Measurements from ENCODE around the gene KCNA5.

Gene KCNA5

GRCh38 chr12:5043589-5044419 is at the start of gene KCNA5:
Gene KCNA5, plus strand, starts transcription at chr12:5043879. Its CDS starts 269 bp downstream, at chr12:5044148.
- FAIRE-seq, result no peak
- no peak for DNase-seq (ENCODE audit: insufficient read length, low spot score)
- TF ChIP-seq POLR2A (IDR thresholded peaks at IDR 0.05; ENCODE audit: low read depth, low read length), result no peak

- DNase-seq (ENCODE audit: insufficient read length, low spot score) (no peak), FAIRE-seq (no peak)
- TF ChIP-seq POLR2A (IDR thresholded peaks at IDR 0.05; ENCODE audit: low read depth, low read length), result no peak
These were observed 49.1 kb upstream of the KCNA5 start for GRCh38 chr12:4994622-4995021.

DNA sequence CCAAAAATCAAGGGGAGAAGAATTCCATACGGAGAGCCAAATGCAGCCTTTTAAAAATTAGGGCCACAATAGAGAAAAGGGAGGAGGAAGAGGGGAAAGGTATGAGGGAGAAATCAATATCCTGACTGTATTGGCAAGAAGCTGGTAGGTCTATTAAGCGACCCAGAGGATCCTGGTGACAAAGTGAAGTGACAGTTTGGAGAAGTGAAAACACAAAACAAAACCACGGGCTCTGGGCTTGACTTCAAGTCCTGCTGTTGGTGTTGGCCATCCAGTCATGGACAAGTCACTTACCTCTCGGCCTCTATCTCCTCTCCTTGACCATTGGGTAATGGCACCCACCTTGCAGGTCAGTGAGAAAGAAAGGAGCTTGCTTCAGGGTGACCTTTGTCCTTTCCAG is 47.0 kb upstream of the KCNA5 start:
- no peak for TF ChIP-seq POLR2A (IDR thresholded peaks at IDR 0.05; ENCODE audit: low read depth, low read length)
- DNase-seq (ENCODE audit: insufficient read length, low spot score) (no peak), FAIRE-seq (no peak)

DNA sequence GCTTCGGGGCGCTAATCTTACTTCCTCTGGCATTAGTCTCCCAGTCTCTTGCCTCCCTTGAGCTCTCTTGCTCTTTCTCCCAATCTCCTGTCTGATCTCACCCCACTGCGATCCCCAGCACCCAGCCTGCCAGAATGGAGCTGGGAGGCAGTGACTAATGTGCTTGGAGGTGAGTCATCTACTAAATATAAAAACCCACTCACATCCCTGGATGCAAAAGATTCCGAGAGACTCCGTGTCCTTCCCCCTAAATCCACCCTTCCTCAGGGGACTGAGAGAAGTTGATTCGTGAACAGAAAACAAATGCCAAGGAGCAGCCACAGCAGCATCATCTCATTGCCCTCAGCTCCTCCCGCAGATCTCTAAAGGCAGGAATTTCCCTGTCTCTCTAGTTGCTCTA is 45.7 kb upstream of the KCNA5 start:
- DNase-seq (ENCODE audit: insufficient read length, low spot score) (peak; percentile 74), FAIRE-seq (no peak)
- TF ChIP-seq POLR2A (IDR thresholded peaks at IDR 0.05; ENCODE audit: low read depth, low read length), result no peak

- TF ChIP-seq POLR2A (IDR thresholded peaks at IDR 0.05; ENCODE audit: low read depth, low read length), result no peak
These were observed 43.5 kb upstream of the KCNA5 start for GRCh38 chr12:5000204-5000603.

DNA sequence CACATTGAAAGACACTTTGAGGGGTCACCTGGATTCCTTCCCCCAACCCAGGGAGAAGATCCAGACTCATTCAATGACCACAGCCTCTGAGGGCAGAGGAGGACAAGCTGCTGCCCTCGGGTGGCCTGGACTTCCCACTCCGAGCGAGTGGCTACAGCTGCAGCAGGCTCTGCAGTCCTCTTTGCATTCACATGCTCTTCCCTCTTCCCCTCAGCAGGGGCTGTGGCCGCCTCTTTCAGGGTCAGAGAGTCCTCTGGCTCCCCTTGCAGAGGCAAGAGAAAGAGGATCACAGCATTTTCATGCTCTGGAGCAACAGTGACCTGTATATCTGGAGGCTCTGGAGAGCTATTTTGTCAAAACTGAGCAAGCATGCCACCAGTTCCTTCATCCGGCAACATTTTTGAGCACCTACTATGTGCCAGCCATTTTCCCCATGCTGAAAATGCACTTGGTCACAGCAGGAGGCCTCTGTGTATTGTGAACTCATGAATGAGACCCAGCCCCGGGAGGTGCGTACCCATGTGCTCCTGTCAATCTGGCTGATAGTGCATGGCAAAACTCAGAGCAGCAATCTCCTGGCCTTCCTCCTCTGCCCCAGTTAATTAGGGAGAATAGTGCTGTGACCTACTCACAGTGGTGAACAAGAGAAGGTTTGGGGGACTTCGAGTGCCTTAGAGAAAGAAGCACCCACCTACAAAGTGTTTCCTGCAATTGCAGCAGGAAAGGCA is 42.9 kb upstream of the KCNA5 start:
- no peak for TF ChIP-seq POLR2A (IDR thresholded peaks at IDR 0.05; ENCODE audit: low read depth, low read length)
- no peak for FAIRE-seq
- no peak for DNase-seq (ENCODE audit: insufficient read length, low spot score)

More at GRCh38 chr12:5000204-5000603, 43.5 kb upstream of the KCNA5 start:
- FAIRE-seq, result no peak
- no peak for DNase-seq (ENCODE audit: insufficient read length, low spot score)

DNA sequence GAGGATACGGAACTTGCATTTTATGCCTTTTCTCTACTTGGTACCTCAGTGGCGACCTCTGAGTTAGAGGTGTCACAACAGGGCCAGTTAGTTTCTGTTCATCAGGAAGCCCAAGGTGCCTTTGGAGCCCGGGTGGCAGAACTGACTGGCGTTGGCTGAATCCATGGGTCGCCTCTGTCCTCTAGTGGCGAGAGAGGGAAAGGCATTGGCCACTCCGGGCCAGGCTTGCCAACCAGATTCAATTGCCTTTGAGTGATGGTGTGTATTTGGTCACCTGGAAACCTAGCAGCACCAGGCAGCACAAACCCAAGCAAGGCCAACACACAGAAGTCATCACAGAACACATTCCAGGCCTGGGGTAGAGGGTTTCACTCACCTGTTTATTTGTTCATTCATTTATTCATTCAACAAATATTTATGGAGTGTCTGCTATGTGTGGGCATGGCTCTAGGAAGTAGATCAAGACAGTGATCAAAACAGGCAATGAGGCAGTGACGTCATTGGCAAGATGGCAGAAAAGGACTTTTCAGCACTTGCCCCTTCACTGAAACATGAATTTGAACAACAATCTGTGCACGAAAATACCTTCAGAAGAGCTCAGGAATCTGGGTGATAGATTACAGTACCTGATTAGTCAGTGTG is 40.5 kb upstream of the KCNA5 start:
- DNase-seq (ENCODE audit: insufficient read length, low spot score) (peak; percentile 56), FAIRE-seq (no peak)
- no peak for TF ChIP-seq POLR2A (IDR thresholded peaks at IDR 0.05; ENCODE audit: low read depth, low read length)

DNA sequence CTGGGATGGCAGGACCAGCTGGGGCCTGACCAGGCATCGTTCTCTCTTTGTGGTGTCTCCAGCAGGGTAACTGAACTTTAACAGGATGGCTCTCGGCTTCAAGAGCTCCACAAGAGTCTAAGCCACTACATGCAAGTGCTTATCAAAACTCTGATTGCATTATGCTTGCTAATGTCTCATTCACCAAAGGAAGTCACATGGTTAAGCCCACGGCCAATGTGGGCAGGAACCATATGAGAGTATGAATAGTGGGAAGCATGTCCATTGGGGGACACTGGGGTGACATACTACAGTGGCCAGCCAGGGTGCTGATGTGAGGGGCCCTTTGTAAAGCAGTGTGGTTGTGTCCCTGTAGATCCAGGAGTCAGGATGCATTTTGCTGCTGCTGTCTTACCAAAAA is 35.0 kb upstream of the KCNA5 start:
- FAIRE-seq (no peak), DNase-seq (ENCODE audit: insufficient read length, low spot score) (no peak)
- no peak for TF ChIP-seq POLR2A (IDR thresholded peaks at IDR 0.05; ENCODE audit: low read depth, low read length)

DNA sequence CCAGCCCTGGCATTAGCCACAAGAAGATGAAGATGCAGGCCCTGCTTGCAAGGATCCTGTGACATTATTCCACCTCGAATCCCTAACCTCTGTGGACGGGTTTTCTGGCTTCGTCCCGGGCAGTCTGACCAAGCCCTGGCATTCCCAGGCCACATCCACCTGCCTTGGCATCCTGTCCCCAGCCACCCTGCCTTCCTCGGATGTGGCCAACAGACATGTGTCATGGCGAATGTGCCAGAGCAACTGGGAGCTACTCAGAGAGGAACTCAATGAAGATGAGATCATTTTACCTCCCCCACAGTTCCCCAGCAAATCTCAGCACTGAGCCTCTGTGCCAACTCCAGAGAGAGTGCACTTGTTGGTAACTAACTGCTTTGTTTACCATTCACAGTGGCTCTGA is 33.5 kb upstream of the KCNA5 start:
- TF ChIP-seq POLR2A (IDR thresholded peaks at IDR 0.05; ENCODE audit: low read depth, low read length), result no peak
- DNase-seq (ENCODE audit: insufficient read length, low spot score) (no peak), FAIRE-seq (no peak)

- FAIRE-seq, result no peak
- TF ChIP-seq POLR2A (IDR thresholded peaks at IDR 0.05; ENCODE audit: low read depth, low read length), result no peak
- no peak for DNase-seq (ENCODE audit: insufficient read length, low spot score)
These were observed 31.3 kb upstream of the KCNA5 start for GRCh38 chr12:5012337-5012736.

DNA sequence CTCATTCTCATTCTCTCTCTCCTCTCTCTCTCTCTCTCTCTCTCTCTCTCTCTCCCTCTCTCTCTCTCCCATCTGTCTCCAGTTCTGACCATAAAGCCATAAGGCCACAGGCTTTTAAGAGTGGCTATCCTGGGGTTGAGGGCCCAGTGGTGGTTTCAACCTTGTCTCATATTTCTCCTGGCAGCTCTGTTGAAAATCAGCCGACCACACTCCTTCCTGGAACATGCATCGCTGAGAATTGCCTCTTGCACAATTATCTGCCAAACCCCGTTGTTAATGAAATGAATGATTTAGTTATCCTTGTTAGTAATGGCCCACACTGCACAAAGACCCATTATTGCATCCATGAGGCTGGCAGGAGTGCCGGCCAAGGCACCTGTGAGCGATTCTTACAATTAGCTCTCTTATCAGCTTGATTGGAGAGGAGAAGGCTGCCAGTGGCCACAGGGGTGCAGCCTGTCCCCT is 30.4 kb upstream of the KCNA5 start:
- TF ChIP-seq POLR2A (IDR thresholded peaks at IDR 0.05; ENCODE audit: low read depth, low read length), result no peak
- no peak for DNase-seq (ENCODE audit: insufficient read length, low spot score)
- no peak for FAIRE-seq

- FAIRE-seq, result no peak
- TF ChIP-seq POLR2A (IDR thresholded peaks at IDR 0.05; ENCODE audit: low read depth, low read length), result no peak
- no peak for DNase-seq (ENCODE audit: insufficient read length, low spot score)
These were observed 29.4 kb upstream of the KCNA5 start for GRCh38 chr12:5014269-5014668.

DNA sequence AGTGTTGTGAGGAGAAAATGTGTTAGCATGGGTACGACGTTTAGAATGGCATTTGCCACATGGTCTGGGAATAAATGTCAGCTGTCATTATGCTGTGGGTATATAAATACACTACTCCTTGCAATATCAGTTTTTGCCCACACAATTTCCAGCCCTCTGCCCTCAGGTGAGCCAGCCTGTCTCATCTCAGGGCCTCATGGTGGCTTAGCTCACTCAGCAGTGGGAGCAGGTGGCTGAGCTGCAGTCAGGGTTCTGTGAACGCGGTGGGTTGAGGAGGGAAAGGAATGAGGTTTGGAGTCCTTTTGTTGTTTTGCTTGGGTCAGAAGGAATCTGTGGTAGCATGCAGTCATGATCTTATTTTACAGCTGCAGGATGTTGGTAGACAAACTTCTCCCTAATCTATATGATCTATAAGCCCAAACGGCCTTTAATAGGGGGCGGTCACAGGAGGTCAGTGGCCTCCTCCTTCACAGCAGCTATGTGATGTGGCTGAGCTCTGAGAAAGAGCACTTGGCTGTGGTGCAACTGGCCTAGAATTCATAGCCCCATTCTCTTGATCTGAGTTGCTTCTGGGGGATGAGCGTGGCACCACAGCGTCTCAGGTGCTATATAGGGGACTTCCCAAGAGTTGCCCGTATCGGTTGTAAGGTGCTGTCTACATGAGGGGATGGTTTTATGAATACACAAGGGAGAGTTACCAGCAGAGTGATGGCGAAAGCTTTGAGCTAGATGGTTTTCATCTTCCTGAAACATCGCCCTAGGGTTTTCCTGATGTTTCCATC is 27.8 kb upstream of the KCNA5 start:
- FAIRE-seq (no peak), DNase-seq (ENCODE audit: insufficient read length, low spot score) (no peak)
- no peak for TF ChIP-seq POLR2A (IDR thresholded peaks at IDR 0.05; ENCODE audit: low read depth, low read length)

Measured in H54 (cell line).